Heart left ventricle (tissue), 13 donors: ENCODE data around the gene BIN1.

Source experiments
- CTCF ChIP-seq, 12 donors: fragments of 200-600 bp; sonication (generic) in 4 of 12; IDR thresholded peaks; one replicate each; pipeline versions ENCODE4 v1.5.0 to v1.8.0; 2018 to 2022; ENCODE audit warnings: antibody characterized with exemption in 12 of 12, mild to moderate bottlenecking in 5 of 12
- POLR2A ChIP-seq, 2 donors: fragments of 450-650 bp; IDR thresholded peaks; one replicate each; pipeline ENCODE4 v1.6.1; 2017; ENCODE audit warnings: antibody characterized with exemption in 2 of 2, mild to moderate bottlenecking in 2 of 2, moderate library complexity in 2 of 2
- donor health status: ischemic (EF 13 %, LVEDD 7.1; RV severe dilation, severe dysfunction).
- donor health status: DM: no; HTN: yes; CAD: no.
- donor health status: DM: no; HTN: no; CAD: no.
- donor health status: ischemic (EF 25% LVEDD 6.9; RV normal size, moderate dysfunction).
- donor health status: ischemic (EF 25% LVEDD 5.7; RV mildly dilated, moderate dysfunction).
- donor health status: ischemic (EF 35%, LVEDD 5.7; RV mildly dilated, moderate dysfunction).
- donor health status: nonischemic (EF 11% LVEDD 7.7; RV severe dilation, severe dysfunction).
- donor health status: DM: yes; HTN: yes; CAD: no.
- donor health status: PGD.
- donor health status: ischemic (EF 29% LVEDD 5.4; RV normal size, mild dysfunction).
- donor health status: nonischemic (EF 23%, LVEDD 6.1; RV moderate dilation, normal function).

GRCh38 chr2:127095784-127096183 lies 11.2 kb downstream of the BIN1 start:
- TF ChIP-seq CTCF (IDR thresholded peaks at IDR 0.05) (no peak), POLR2A (IDR thresholded peaks at IDR 0.05) (no peak)
